ENCODE results near the gene TEX9.
A peak's percentile ranks its signal among the peaks of the same experiment; 100 is the strongest.

Gene TEX9

GRCh38 chr15:56459096-56459495 lies 93.9 kb downstream of the TEX9 start:
- DNase-seq: no peak

DNA sequence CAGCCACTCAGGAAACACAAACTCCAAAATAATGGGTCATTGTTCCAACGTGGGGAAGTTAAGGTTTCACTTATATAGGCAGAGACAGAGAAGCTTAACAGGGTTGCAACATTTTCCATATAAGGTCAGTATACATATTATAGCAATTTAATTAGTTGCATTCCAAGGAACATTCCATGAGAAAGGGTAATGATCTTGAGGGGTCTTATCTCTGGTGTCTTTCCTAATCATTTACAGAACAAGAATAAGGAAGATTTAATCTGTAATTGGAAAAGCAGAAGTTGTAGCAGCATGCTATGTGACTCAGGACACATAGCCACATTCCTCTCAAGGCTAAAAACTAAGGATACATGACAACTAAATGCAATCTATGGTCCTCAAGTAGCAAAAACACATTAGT lies 94.8 kb downstream of the TEX9 start:
- DNase-seq: no peak

DNA sequence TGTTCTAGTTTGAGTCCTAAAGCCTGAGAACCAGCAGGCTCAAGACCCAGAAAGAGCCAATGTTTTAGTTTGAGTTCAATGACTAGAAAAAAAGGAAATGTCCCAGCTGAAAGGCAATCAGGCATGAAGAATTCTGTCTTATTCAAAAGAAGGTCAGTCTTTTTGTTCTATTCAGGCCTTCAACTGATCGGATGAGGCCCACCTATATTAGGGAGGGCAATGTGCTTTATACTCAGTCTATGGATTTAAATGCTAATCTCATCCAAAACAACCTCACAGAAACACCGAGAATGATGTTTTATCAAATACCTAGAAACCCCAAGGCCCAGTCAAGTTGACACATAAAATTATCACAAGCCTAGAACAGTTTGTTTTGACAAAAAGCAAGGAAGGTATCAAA lies 95.7 kb downstream of the TEX9 start:
- DNase-seq: no peak

GRCh38 chr15:56464893-56465520 lies 99.8 kb downstream of the TEX9 start, which contains the start of gene MNS1:
Gene MNS1, minus strand, starts transcription at chr15:56465137. Its CDS starts 165 bp downstream, at chr15:56464972.
- DNase-seq: peak; percentile 65

- no peak for DNase-seq
These were observed 102.4 kb downstream of the TEX9 start for GRCh38 chr15:56467616-56468015.

DNA sequence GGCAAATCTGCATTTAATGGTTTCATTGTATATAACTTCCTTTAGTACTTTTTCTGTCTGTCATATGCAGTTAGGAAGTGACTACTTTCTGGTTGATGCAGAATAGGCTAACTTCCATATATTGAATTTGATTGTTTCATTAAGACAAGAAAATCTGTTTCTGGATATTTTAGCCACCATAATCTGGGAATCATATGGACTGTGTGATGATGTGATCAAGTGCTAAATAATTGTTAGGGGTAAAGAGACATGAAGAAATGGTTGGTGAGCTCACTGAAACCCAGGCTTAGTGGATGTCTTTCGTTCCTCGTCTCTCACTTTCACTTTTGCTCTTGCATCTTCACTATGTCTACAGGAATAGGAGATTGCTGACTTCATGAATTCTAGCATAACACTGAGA lies 103.2 kb downstream of the TEX9 start:
- peak; percentile 2 for DNase-seq

GRCh38 chr15:56469483-56469882 lies 104.3 kb downstream of the TEX9 start:
- DNase-seq: no peak

DNA sequence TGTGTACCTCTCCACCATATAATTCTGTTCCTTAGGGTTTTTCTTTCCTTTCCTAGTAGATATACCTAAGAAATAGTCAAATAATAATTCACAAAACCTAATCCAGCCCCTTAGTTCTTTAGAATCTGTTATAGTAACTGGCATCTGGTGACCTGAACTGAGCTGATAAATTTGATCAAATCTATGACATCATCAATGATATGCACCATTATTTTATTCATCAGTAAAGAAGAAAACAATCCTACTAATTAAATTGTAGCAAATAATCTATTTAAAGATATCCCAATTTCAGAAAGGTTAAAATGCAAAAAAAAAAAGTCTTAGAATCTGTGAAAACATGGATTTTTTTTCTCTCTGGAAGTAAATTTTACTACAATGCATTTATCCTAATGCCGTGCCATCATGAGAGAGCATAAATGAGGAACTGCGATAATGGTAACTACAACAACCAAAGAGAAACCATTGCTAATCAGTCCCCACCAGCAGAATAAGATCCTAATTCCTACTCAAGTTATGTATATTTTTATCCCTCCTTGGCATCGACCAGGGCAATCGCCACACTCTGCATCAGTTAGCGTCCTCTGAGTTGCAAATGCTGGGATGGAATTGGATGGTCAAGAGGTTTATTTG lies 106.3 kb downstream of the TEX9 start:
- no peak for DNase-seq

GRCh38 chr15:56472278-56472677 lies 107.1 kb downstream of the TEX9 start:
- DNase-seq: no peak

GRCh38 chr15:56473017-56473416 lies 107.8 kb downstream of the TEX9 start:
- no peak for DNase-seq

GRCh38 chr15:56475351-56475750 lies 110.1 kb downstream of the TEX9 start:
- no peak for DNase-seq

Data from CD4-positive, alpha-beta T cell treated with Interleukin-10 for 1 hour (primary cell).